Activated T-cell treated with anti-CD3 and anti-CD28 coated beads, Interleukin-2, amount 50 U/mL, for 24 hours (primary cell): ENCODE results near the gene GRK5.

Experiments
- DNase-seq: peaks from one replicate; pipeline ENCODE4 v3.0.0-alpha.2; 2020
- H3K27ac Mint-ChIP-seq: 2 replicates; pipeline ENCODE4 v1.8.0; 2020; ENCODE audit warnings: mild to moderate bottlenecking, mixed read lengths
- H3K27me3 Mint-ChIP-seq: 2 replicates; pipeline ENCODE4 v1.8.0; 2020; ENCODE audit warnings: mixed read lengths
- H3K36me3 Mint-ChIP-seq: 2 replicates; pipeline ENCODE4 v1.8.0; 2020; ENCODE audit warnings: low read depth, mixed read lengths
- H3K4me1 Mint-ChIP-seq: 2 replicates; pipeline ENCODE4 v1.8.0; 2020; ENCODE audit warnings: low read depth, mixed read lengths
- H3K4me3 Mint-ChIP-seq: 2 replicates; pipeline ENCODE4 v1.8.0; 2020; ENCODE audit warnings: mild to moderate bottlenecking, moderate library complexity, mixed read lengths
- H3K9me3 Mint-ChIP-seq: 2 replicates; pipeline ENCODE4 v1.8.0; 2020; ENCODE audit warnings: mixed read lengths

Gene GRK5

GRCh38 chr10:119208553-119208940, 1.2 kb downstream of the GRK5 start:
- H3K36me3 Mint-ChIP-seq: peaks cover 10% of the 10 kb centered on the region
- peak overlapping the region; percentile 89 for H3K4me3 Mint-ChIP-seq
- peaks cover 60% of the 10 kb centered on the region for H3K4me1 Mint-ChIP-seq
- no peaks in the 10 kb centered on the region for H3K9me3 Mint-ChIP-seq
- no peak for DNase-seq
- no peaks in the 10 kb centered on the region for H3K27me3 Mint-ChIP-seq
- peak overlapping the region; percentile 89 for H3K27ac Mint-ChIP-seq

DNA sequence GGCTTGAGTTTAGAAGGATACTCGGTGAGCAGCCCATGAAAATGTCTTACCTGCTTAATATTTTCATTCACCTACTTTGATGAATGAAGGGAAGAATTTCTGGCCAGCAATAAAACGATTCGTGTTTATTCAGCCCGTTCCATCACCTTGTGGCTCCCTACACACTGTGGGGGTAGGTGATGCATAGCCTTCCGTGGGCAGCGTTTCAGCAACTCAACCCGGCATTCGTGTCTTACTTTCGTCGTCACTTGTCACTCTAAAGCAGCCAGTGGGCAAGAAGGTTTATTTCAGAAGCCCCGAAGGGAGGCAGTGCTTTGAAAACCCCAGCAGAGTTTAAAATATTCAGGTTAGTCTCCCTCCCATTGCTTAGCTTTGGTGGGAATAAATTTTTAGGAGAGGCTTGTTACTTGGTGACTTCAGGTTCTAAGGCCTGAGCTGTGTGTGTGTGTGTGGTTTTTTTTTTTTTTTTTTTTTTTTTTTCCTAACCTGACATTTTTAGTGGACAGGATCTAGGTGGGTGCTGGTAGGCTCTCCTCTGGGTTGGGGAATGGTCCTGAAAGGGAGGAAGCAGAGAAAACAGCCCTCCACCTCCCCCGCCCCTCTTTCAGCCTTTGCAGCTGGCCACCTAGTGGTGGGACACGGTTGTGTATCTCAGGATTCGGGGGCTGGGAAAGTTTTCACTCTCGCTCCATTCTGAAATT, 1.8 kb downstream of the GRK5 start:
- Mint-ChIP-seq H3K27me3 (no peaks in the 10 kb centered on the region), H3K4me3 (peak overlapping the region; percentile 89), H3K27ac (peak overlapping the region; percentile 89), H3K9me3 (no peaks in the 10 kb centered on the region), H3K4me1 (peaks cover 67% of the 10 kb centered on the region), H3K36me3 (peaks cover 10% of the 10 kb centered on the region)
- peak; percentile 65 for DNase-seq

GRCh38 chr10:119209736-119210355, 2.5 kb downstream of the GRK5 start:
- Mint-ChIP-seq H3K27me3 (no peaks in the 10 kb centered on the region), H3K4me3 (peak overlapping the region; percentile 89), H3K9me3 (no peaks in the 10 kb centered on the region), H3K36me3 (peaks cover 10% of the 10 kb centered on the region), H3K27ac (peak overlapping the region; percentile 89), H3K4me1 (peaks cover 71% of the 10 kb centered on the region)
- DNase-seq: no peak

- peak overlapping the region; percentile 93 for H3K27ac Mint-ChIP-seq
- peak overlapping the region; percentile 65 for H3K4me3 Mint-ChIP-seq
- no peaks in the 10 kb centered on the region for H3K27me3 Mint-ChIP-seq
- no peak for DNase-seq
- no peaks in the 10 kb centered on the region for H3K9me3 Mint-ChIP-seq
- H3K4me1 Mint-ChIP-seq: peaks cover 75% of the 10 kb centered on the region
- H3K36me3 Mint-ChIP-seq: peaks cover 10% of the 10 kb centered on the region
Measured at GRCh38 chr10:119210633-119211032, 3.3 kb downstream of the GRK5 start.

DNA sequence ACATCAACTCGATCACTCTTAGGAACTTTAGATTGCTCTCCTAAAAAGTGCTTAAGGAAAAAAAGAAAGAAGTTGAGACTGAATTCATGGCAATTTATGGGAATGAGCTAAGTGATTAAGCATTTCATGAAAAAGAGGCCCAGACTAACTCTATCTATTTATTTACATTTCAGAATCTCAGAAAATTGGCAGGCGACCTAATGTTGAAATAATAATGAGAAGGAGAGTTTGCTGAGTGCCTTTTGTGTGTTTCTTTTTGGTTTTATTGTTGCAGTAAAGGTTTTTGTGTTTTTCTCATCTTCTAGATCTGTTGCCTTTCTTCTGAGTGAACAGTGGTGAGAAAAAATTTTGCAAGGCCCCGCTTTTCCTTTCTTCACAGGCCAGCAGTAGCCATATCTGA, 3.8 kb downstream of the GRK5 start:
- peak overlapping the region; percentile 65 for H3K4me3 Mint-ChIP-seq
- no peak for DNase-seq
- H3K27me3 Mint-ChIP-seq: no peaks in the 10 kb centered on the region
- H3K4me1 Mint-ChIP-seq: peaks cover 72% of the 10 kb centered on the region
- H3K9me3 Mint-ChIP-seq: no peaks in the 10 kb centered on the region
- H3K27ac Mint-ChIP-seq: peak overlapping the region; percentile 93
- peaks cover 10% of the 10 kb centered on the region for H3K36me3 Mint-ChIP-seq

DNA sequence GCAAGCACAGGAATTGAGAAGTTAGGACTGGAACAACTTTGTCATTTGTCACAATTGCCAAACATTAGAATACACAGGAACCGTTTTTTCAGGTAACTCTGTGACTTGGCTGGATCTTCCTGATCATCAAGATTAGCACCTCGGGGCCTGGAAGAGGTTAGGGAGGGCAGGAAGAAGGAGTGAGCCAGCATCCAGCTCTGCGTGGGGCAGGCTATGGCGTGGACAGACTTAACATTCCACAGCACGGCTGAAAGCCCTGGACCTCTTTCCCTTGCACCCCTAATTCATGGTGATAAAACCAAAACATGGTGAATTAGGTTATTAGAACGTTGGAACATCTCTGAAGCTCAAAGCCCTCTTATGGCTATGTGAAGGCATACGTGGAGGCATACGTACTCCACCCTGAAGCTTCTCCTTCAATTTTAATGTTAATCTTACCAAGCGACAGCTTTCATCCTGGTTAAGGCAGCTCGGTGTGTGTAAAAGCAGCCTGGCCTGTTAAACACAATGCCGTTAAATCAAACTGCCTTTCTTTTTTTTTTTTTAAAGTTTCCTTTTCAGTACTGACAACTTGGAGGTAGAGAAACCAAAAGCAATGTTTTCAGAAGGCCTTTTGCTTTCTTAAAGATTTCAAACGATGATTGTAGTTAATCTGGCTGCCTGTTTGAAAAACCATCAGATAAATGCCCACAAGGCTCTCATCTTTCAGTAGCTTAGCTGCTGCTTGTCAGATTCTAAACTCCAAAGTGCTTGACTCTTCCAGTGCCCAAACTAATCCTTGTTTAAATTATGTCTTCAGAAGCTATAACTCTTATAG, 4.5 kb downstream of the GRK5 start:
- H3K27me3 Mint-ChIP-seq: no peaks in the 10 kb centered on the region
- no peaks in the 10 kb centered on the region for H3K9me3 Mint-ChIP-seq
- H3K27ac Mint-ChIP-seq: peak overlapping the region; percentile 93
- H3K36me3 Mint-ChIP-seq: peaks cover 10% of the 10 kb centered on the region
- peak overlapping the region; percentile 65 for H3K4me3 Mint-ChIP-seq
- DNase-seq: no peak
- peaks cover 68% of the 10 kb centered on the region for H3K4me1 Mint-ChIP-seq

- Mint-ChIP-seq H3K4me1 (peaks cover 61% of the 10 kb centered on the region), H3K36me3 (peaks cover 6% of the 10 kb centered on the region), H3K4me3 (no peak overlapping the region), H3K27me3 (no peaks in the 10 kb centered on the region), H3K27ac (no peak overlapping the region), H3K9me3 (no peaks in the 10 kb centered on the region)
- DNase-seq: no peak
Measured at GRCh38 chr10:119215371-119215770, 8.0 kb downstream of the GRK5 start.

DNA sequence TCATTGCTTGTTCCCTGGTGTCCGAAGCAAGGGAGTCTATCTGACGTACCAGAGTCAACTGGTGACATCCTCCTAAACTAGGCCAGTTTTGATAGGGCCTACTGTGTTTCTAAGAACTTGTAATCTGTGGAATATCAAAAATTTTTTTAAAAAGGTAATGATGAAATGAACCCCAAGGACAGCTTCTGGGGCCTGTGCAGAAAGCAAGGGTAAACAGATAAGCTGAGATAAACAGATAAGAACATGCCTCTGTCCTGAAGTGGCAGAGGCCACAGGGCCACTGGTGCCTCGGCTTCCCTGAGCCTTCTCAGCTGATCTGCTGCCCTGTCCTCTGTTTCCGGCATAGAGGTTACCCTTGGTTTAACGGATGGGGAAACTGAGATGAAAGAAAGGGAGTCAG, 8.8 kb downstream of the GRK5 start:
- no peak overlapping the region for H3K27ac Mint-ChIP-seq
- no peaks in the 10 kb centered on the region for H3K27me3 Mint-ChIP-seq
- H3K4me3 Mint-ChIP-seq: no peak overlapping the region
- DNase-seq: no peak
- peaks cover 58% of the 10 kb centered on the region for H3K4me1 Mint-ChIP-seq
- no peaks in the 10 kb centered on the region for H3K9me3 Mint-ChIP-seq
- peaks cover 6% of the 10 kb centered on the region for H3K36me3 Mint-ChIP-seq

DNA sequence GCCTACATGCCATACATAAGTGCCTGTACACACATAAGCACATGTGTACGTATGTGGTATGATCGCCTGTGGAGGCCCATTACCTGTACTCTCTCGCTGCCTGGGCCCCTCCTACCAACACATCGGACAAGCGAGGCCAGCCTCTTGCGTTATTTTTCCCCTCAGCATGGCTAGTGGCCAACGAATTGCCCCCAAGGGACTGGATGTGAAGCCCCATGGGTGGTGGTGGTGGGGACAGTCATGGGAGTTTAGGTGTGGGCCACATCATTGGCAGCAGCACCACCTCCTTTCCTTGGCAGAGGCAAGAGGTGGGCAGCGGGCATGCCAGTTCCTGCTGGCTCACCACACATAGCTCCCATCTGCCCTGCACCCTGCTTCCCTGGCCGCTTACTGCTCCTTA, 10.0 kb downstream of the GRK5 start:
- no peak overlapping the region for H3K27ac Mint-ChIP-seq
- no peak overlapping the region for H3K4me3 Mint-ChIP-seq
- peaks cover 58% of the 10 kb centered on the region for H3K4me1 Mint-ChIP-seq
- no peak for DNase-seq
- H3K36me3 Mint-ChIP-seq: peaks cover 6% of the 10 kb centered on the region
- no peaks in the 10 kb centered on the region for H3K27me3 Mint-ChIP-seq
- no peaks in the 10 kb centered on the region for H3K9me3 Mint-ChIP-seq

- H3K36me3 Mint-ChIP-seq: no peaks in the 10 kb centered on the region
- peaks cover 56% of the 10 kb centered on the region for H3K4me1 Mint-ChIP-seq
- H3K27ac Mint-ChIP-seq: no peak overlapping the region
- no peak for DNase-seq
- no peaks in the 10 kb centered on the region for H3K27me3 Mint-ChIP-seq
- no peaks in the 10 kb centered on the region for H3K9me3 Mint-ChIP-seq
- H3K4me3 Mint-ChIP-seq: no peak overlapping the region
Measured at GRCh38 chr10:119217991-119218490, 10.7 kb downstream of the GRK5 start.

GRCh38 chr10:119219871-119220270, 12.5 kb downstream of the GRK5 start:
- Mint-ChIP-seq H3K36me3 (no peaks in the 10 kb centered on the region), H3K4me3 (no peak overlapping the region), H3K27me3 (no peaks in the 10 kb centered on the region), H3K4me1 (peaks cover 47% of the 10 kb centered on the region), H3K27ac (no peak overlapping the region), H3K9me3 (no peaks in the 10 kb centered on the region)
- no peak for DNase-seq

- DNase-seq: no peak
- Mint-ChIP-seq H3K4me1 (peaks cover 46% of the 10 kb centered on the region), H3K36me3 (no peaks in the 10 kb centered on the region)
Measured at GRCh38 chr10:119221201-119221600, 13.8 kb downstream of the GRK5 start.

GRCh38 chr10:119221666-119222065, 14.3 kb downstream of the GRK5 start:
- Mint-ChIP-seq H3K36me3 (no peaks in the 10 kb centered on the region), H3K9me3 (no peaks in the 10 kb centered on the region), H3K27ac (peak overlapping the region; percentile 82), H3K4me3 (no peak overlapping the region), H3K4me1 (peaks cover 46% of the 10 kb centered on the region), H3K27me3 (no peaks in the 10 kb centered on the region)
- no peak for DNase-seq

More at GRCh38 chr10:119221201-119221600, 13.8 kb downstream of the GRK5 start:
- no peaks in the 10 kb centered on the region for H3K9me3 Mint-ChIP-seq
- H3K27ac Mint-ChIP-seq: no peak overlapping the region
- no peak overlapping the region for H3K4me3 Mint-ChIP-seq
- no peaks in the 10 kb centered on the region for H3K27me3 Mint-ChIP-seq

- Mint-ChIP-seq H3K27ac (peak overlapping the region; percentile 82), H3K4me1 (peaks cover 44% of the 10 kb centered on the region), H3K36me3 (no peaks in the 10 kb centered on the region), H3K9me3 (no peaks in the 10 kb centered on the region), H3K27me3 (no peaks in the 10 kb centered on the region), H3K4me3 (no peak overlapping the region)
- no peak for DNase-seq
Measured at GRCh38 chr10:119222537-119222936, 15.2 kb downstream of the GRK5 start.
